Erythroblast (primary cell): ENCODE results near the gene TMEM187.

Source experiments
- GATA1 ChIP-seq: IDR thresholded peaks from 2 replicates; pipeline ENCODE4 v1.6.1; 2011; ENCODE audit warnings: low read depth, mild to moderate bottlenecking, control low read depth, low read length, moderate library complexity
- POLR2A ChIP-seq: IDR thresholded peaks from 2 replicates; pipeline ENCODE4 v1.6.1; 2011; ENCODE audit warnings: mild to moderate bottlenecking, low read length

DNA sequence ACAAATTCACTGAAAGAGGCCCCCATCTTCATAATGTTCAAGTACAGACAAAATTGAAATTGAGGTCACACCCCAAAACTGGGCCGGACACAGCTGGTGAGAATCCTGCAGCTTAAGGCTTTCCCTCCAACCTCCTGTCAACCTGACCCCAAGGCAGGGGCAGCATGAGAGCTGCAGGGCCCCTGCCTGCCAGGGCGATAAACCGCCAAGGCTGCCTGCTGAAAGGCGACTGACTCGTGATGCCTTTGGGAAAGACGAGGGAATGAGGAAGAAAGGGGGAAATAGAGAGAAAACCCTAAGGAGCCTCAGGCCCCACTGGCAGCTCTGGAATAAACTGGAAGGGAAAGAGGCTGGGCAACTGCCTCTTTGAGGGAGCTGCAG lies 54.5 kb downstream of the TMEM187 start:
- no peak for TF ChIP-seq POLR2A
- TF ChIP-seq GATA1 = no peak
